ENCODE measurements around the gene SDK1.

SDK1 gene

GRCh38 chr7:3552499-3552898 lies 251.4 kb downstream of the SDK1 start:
- Histone ChIP-seq H3K36me3 (ENCODE audit: insufficient read depth, low read length) (no peaks in the 10 kb centered on the region), H2AFZ (ENCODE audit: low read depth, low read length) (no peak overlapping the region), H3K79me2 (ENCODE audit: insufficient read depth, low read length) (no peaks in the 10 kb centered on the region), H3K9ac (ENCODE audit: low read depth, low read length) (no peak overlapping the region), H4K20me1 (ENCODE audit: insufficient read depth, low read length) (no peaks in the 10 kb centered on the region), H3K4me1 (ENCODE audit: insufficient read depth, low read length) (no peaks in the 10 kb centered on the region), H3K4me2 (ENCODE audit: insufficient read depth, low read length) (no peak overlapping the region), H3K4me3 (ENCODE audit: low read depth in 1 of 2, low read length in 2 of 2) (no peak overlapping the region), H3K27ac (ENCODE audit: low read length) (no peak overlapping the region), H3K9me3 (ENCODE audit: insufficient read depth, low read length, severe bottlenecking) (no peaks in the 10 kb centered on the region), H3K27me3 (ENCODE audit: insufficient read depth, low read length, poor library complexity) (peaks cover 4% of the 10 kb centered on the region)
- ATAC-seq (ENCODE audit: insufficient read depth, low read depth) (no peak), DNase-seq (no peak)
- TF ChIP-seq CTCF (IDR thresholded peaks at IDR 0.05; ENCODE audit: borderline replicate concordance, extremely low read depth, low read length, poor library complexity, severe bottlenecking) (no peak), EZH2 (IDR thresholded peaks at IDR 0.05; ENCODE audit: borderline replicate concordance, low read depth, low read length, severe bottlenecking) (no peak)

GRCh38 chr7:3558400-3558799 lies 257.3 kb downstream of the SDK1 start:
- Histone ChIP-seq H3K9ac (ENCODE audit: low read depth, low read length) (no peak overlapping the region), H3K4me3 (ENCODE audit: low read depth in 1 of 2, low read length in 2 of 2) (no peak overlapping the region), H3K4me2 (ENCODE audit: insufficient read depth, low read length) (no peak overlapping the region), H4K20me1 (ENCODE audit: insufficient read depth, low read length) (no peaks in the 10 kb centered on the region), H3K9me3 (ENCODE audit: insufficient read depth, low read length, severe bottlenecking) (no peaks in the 10 kb centered on the region), H3K4me1 (ENCODE audit: insufficient read depth, low read length) (no peaks in the 10 kb centered on the region), H3K79me2 (ENCODE audit: insufficient read depth, low read length) (no peaks in the 10 kb centered on the region), H3K36me3 (ENCODE audit: insufficient read depth, low read length) (no peaks in the 10 kb centered on the region), H3K27ac (ENCODE audit: low read length) (no peak overlapping the region), H2AFZ (ENCODE audit: low read depth, low read length) (no peak overlapping the region), H3K27me3 (ENCODE audit: insufficient read depth, low read length, poor library complexity) (no peaks in the 10 kb centered on the region)
- ATAC-seq (ENCODE audit: insufficient read depth, low read depth) (no peak), DNase-seq (no peak)
- TF ChIP-seq CTCF (IDR thresholded peaks at IDR 0.05; ENCODE audit: borderline replicate concordance, extremely low read depth, low read length, poor library complexity, severe bottlenecking) (no peak), EZH2 (IDR thresholded peaks at IDR 0.05; ENCODE audit: borderline replicate concordance, low read depth, low read length, severe bottlenecking) (no peak)

DNA sequence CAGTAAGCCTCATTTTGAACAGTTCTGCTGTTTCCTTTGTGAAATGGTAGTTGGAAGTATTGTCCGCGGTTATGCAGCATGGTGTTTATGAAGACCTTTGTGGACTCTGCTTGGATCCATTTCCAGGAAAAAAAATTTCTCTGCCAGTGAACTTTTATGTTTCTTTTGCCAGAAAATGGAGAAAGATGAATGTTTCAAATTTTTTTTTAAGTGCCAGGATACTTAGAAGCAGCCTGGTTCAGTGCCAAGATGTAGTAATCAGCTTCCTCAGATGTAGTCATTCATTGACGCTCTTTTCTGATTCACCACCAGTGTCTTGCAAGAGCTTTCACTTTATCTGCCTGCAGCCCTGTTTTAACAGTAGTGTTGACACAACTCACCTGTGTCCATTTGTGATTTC lies 258.2 kb downstream of the SDK1 start:
- H3K9me3 ChIP-seq (ENCODE audit: insufficient read depth, low read length, severe bottlenecking), result no peaks in the 10 kb centered on the region
- no peak overlapping the region for H3K27ac ChIP-seq (ENCODE audit: low read length)
- H3K9ac ChIP-seq (ENCODE audit: low read depth, low read length), result no peak overlapping the region
- no peaks in the 10 kb centered on the region for H3K36me3 ChIP-seq (ENCODE audit: insufficient read depth, low read length)
- no peak overlapping the region for H3K4me3 ChIP-seq (ENCODE audit: low read depth in 1 of 2, low read length in 2 of 2)
- TF ChIP-seq EZH2 (IDR thresholded peaks at IDR 0.05; ENCODE audit: borderline replicate concordance, low read depth, low read length, severe bottlenecking), result no peak
- no peak for TF ChIP-seq CTCF (IDR thresholded peaks at IDR 0.05; ENCODE audit: borderline replicate concordance, extremely low read depth, low read length, poor library complexity, severe bottlenecking)
- no peak overlapping the region for H2AFZ ChIP-seq (ENCODE audit: low read depth, low read length)
- DNase-seq, result no peak
- no peaks in the 10 kb centered on the region for H3K79me2 ChIP-seq (ENCODE audit: insufficient read depth, low read length)
- no peaks in the 10 kb centered on the region for H3K27me3 ChIP-seq (ENCODE audit: insufficient read depth, low read length, poor library complexity)
- no peak overlapping the region for H3K4me2 ChIP-seq (ENCODE audit: insufficient read depth, low read length)
- no peaks in the 10 kb centered on the region for H3K4me1 ChIP-seq (ENCODE audit: insufficient read depth, low read length)
- no peaks in the 10 kb centered on the region for H4K20me1 ChIP-seq (ENCODE audit: insufficient read depth, low read length)
- no peak for ATAC-seq (ENCODE audit: insufficient read depth, low read depth)

GRCh38 chr7:3560495-3560894 lies 259.4 kb downstream of the SDK1 start:
- Histone ChIP-seq H4K20me1 (ENCODE audit: insufficient read depth, low read length) (no peaks in the 10 kb centered on the region), H2AFZ (ENCODE audit: low read depth, low read length) (no peak overlapping the region), H3K9ac (ENCODE audit: low read depth, low read length) (no peak overlapping the region), H3K27me3 (ENCODE audit: insufficient read depth, low read length, poor library complexity) (no peaks in the 10 kb centered on the region), H3K4me3 (ENCODE audit: low read depth in 1 of 2, low read length in 2 of 2) (no peak overlapping the region), H3K9me3 (ENCODE audit: insufficient read depth, low read length, severe bottlenecking) (no peaks in the 10 kb centered on the region), H3K79me2 (ENCODE audit: insufficient read depth, low read length) (no peaks in the 10 kb centered on the region), H3K4me2 (ENCODE audit: insufficient read depth, low read length) (no peak overlapping the region), H3K36me3 (ENCODE audit: insufficient read depth, low read length) (no peaks in the 10 kb centered on the region), H3K4me1 (ENCODE audit: insufficient read depth, low read length) (peaks cover 6% of the 10 kb centered on the region; the same call in 1 of the 2 replicates), H3K27ac (ENCODE audit: low read length) (no peak overlapping the region)
- TF ChIP-seq CTCF (IDR thresholded peaks at IDR 0.05; ENCODE audit: borderline replicate concordance, extremely low read depth, low read length, poor library complexity, severe bottlenecking) (no peak), EZH2 (IDR thresholded peaks at IDR 0.05; ENCODE audit: borderline replicate concordance, low read depth, low read length, severe bottlenecking) (no peak)
- ATAC-seq (ENCODE audit: insufficient read depth, low read depth) (no peak), DNase-seq (no peak)
